Neuronal stem cell (in vitro differentiated cells): Measurements from ENCODE around the gene PRAMEF13.
"Not testable (repeated sequence)": the region's sequence is repeated elsewhere in the genome, so short reads cannot be mapped to it uniquely, and the experiment has no call there.

ENCODE experiments used
- DNase-seq: peaks from one replicate; pipeline ENCODE4 v3.0.0-alpha.2; 2013; ENCODE audit warnings: low spot score
- H2AFZ ChIP-seq: one replicate; pipeline ENCODE4 v1.6.1; 2013; ENCODE audit warnings: mild to moderate bottlenecking, low read length, inconsistent platforms
- H2AK5ac ChIP-seq: 2 replicates; pipeline ENCODE4 v1.6.1; 2013; ENCODE audit warnings: low read depth, mild to moderate bottlenecking, inconsistent platforms, low read length, moderate library complexity, mixed read lengths
- H2BK120ac ChIP-seq: 2 replicates; pipeline ENCODE4 v1.6.1; 2013; ENCODE audit warnings: low read depth, mild to moderate bottlenecking, inconsistent platforms, low read length, moderate library complexity, mixed read lengths
- H2BK12ac ChIP-seq: one replicate; pipeline ENCODE4 v1.6.1; 2013; ENCODE audit warnings: low read length, inconsistent platforms
- H2BK15ac ChIP-seq: 2 replicates; pipeline ENCODE4 v1.6.1; 2013; ENCODE audit warnings: mild to moderate bottlenecking, low read length, inconsistent platforms, mixed read lengths
- H2BK5ac ChIP-seq: one replicate; pipeline ENCODE4 v1.6.1; 2013; ENCODE audit warnings: inconsistent platforms, mild to moderate bottlenecking, low read length, moderate library complexity
- H3K14ac ChIP-seq: one replicate; pipeline ENCODE4 v1.6.1; 2013; ENCODE audit warnings: low read length, inconsistent platforms
- H3K18ac ChIP-seq: 2 replicates; pipeline ENCODE4 v1.6.1; 2013; ENCODE audit warnings: low read length, inconsistent platforms
- H3K23ac ChIP-seq: 2 replicates; pipeline ENCODE4 v1.6.1; 2013; ENCODE audit warnings: low read depth, mild to moderate bottlenecking, mixed read lengths, low read length, inconsistent platforms; ENCODE audit not compliant: poor library complexity
- H3K27ac ChIP-seq: replicated peaks from 3 replicates; pipeline ENCODE4 v1.5.1; 2013; ENCODE audit warnings: low read length, inconsistent platforms
- H3K27me3 ChIP-seq, 3 experiments: 2 replicates each; pipeline ENCODE4 v1.6.1; 2013; ENCODE audit warnings: low read length in 3 of 3, mild to moderate bottlenecking in 2 of 3, inconsistent platforms in 1 of 3, low read depth in 1 of 3, mixed read lengths in 1 of 3, moderate library complexity in 1 of 3; ENCODE audit not compliant: control insufficient read depth in 3 of 3, insufficient read depth in 3 of 3
- H3K36me3 ChIP-seq, 2 donors: replicated peaks in 1 of 2; 2 replicates each; pipeline ENCODE4 v1.6.1; 2013; ENCODE audit warnings: low read length in 2 of 2; ENCODE audit not compliant: control insufficient read depth in 2 of 2, insufficient read depth in 2 of 2
- H3K4ac ChIP-seq: 2 replicates; pipeline ENCODE4 v1.6.1; 2013; ENCODE audit warnings: inconsistent platforms, mild to moderate bottlenecking, low read length, moderate library complexity
- H3K4me1 ChIP-seq, 2 donors: 1 replicate in 1 of 2; 2 replicates in 1 of 2; pipeline ENCODE4 v1.6.1; 2013; ENCODE audit warnings: low read length in 2 of 2, low read depth in 1 of 2; ENCODE audit not compliant: control insufficient read depth in 2 of 2, insufficient read depth in 1 of 2
- H3K4me2 ChIP-seq: one replicate; pipeline ENCODE4 v1.6.1; 2013; ENCODE audit warnings: mild to moderate bottlenecking, low read length, inconsistent platforms; ENCODE audit not compliant: insufficient read depth, poor library complexity, severe bottlenecking
- H3K4me3 ChIP-seq, 2 donors: 2 replicates each; pipeline ENCODE4 v1.5.1; 2013; ENCODE audit warnings: low read length in 2 of 2, mild to moderate bottlenecking in 2 of 2, inconsistent platforms in 1 of 2, moderate library complexity in 1 of 2
- H3K79me1 ChIP-seq: one replicate; pipeline ENCODE4 v1.6.1; 2013; ENCODE audit warnings: low read depth, mild to moderate bottlenecking, inconsistent platforms, low read length, moderate library complexity
- H3K9ac ChIP-seq: one replicate; pipeline ENCODE4 v1.6.1; 2013; ENCODE audit warnings: mild to moderate bottlenecking, low read depth, low read length, inconsistent platforms; ENCODE audit not compliant: poor library complexity
- H3K9me3 ChIP-seq, 2 donors: replicated peaks in 1 of 2; 2 replicates each; pipeline versions ENCODE3 to v1.6.1; 2013; ENCODE audit warnings: low read length in 2 of 2, mild to moderate bottlenecking in 2 of 2, inconsistent platforms in 1 of 2, low read depth in 1 of 2, mixed read lengths in 1 of 2, moderate library complexity in 1 of 2; ENCODE audit not compliant: control insufficient read depth in 2 of 2, insufficient read depth in 1 of 2
- H4K8ac ChIP-seq: one replicate; pipeline ENCODE4 v1.6.1; 2013; ENCODE audit warnings: low read depth, mild to moderate bottlenecking, inconsistent platforms, low read length, moderate library complexity
- H4K91ac ChIP-seq: one replicate; pipeline ENCODE4 v1.6.1; 2013; ENCODE audit warnings: low read length, low read depth, mild to moderate bottlenecking, inconsistent platforms; ENCODE audit not compliant: poor library complexity
- WGBS, 2 donors: extraction: QIAGEN DNeasy Blood & Tissue Kit; methylation state at CpG; one replicate each; pipeline ENCODE4 v1.1.7; 2013; ENCODE audit warnings: missing lambda C conversion rate in 2 of 2, mixed read lengths in 1 of 2; ENCODE audit not compliant: insufficient read length in 2 of 2, insufficient replicate concordance in 1 of 2; ENCODE audit errors: extremely low coverage in 2 of 2; 5-methylcytosine and 5-hydroxymethylcytosine counted together

PRAMEF13 gene

GRCh38 chr1:13232056-13232455, 30.8 kb upstream of the PRAMEF13 start:
- H2BK5ac ChIP-seq, H3K4me3 ChIP-seq, DNase-seq, H4K8ac ChIP-seq, H2BK12ac ChIP-seq, H2BK120ac ChIP-seq, H3K23ac ChIP-seq, H2BK15ac ChIP-seq, H3K79me1 ChIP-seq, H3K36me3 ChIP-seq, H3K9ac ChIP-seq, H2AFZ ChIP-seq, H3K4me1 ChIP-seq, H2AK5ac ChIP-seq, H3K27ac ChIP-seq, H3K27me3 ChIP-seq, H3K18ac ChIP-seq, H4K91ac ChIP-seq, H3K14ac ChIP-seq, H3K4ac ChIP-seq, H3K4me2 ChIP-seq: not testable (repeated sequence)
- H3K9me3 ChIP-seq: peaks cover 0 to 10% of the 10 kb centered on the region in 2 donors
- WGBS, 2 donors: no CpG with 5 or more reads among the region's 2 CpGs

GRCh38 chr1:13231061-13231750, 30.0 kb upstream of the PRAMEF13 start:
- H3K14ac ChIP-seq, DNase-seq, H2BK120ac ChIP-seq: not testable (repeated sequence)

GRCh38 chr1:13230601-13231000, 29.4 kb upstream of the PRAMEF13 start:
- H2BK120ac ChIP-seq, H3K4ac ChIP-seq, H4K91ac ChIP-seq, H3K27me3 ChIP-seq, H2AK5ac ChIP-seq, H3K79me1 ChIP-seq, H3K4me1 ChIP-seq, DNase-seq, H3K4me3 ChIP-seq, H2BK15ac ChIP-seq, H3K36me3 ChIP-seq, H3K27ac ChIP-seq, H2BK12ac ChIP-seq, H3K23ac ChIP-seq, H4K8ac ChIP-seq, H2AFZ ChIP-seq, H2BK5ac ChIP-seq, H3K4me2 ChIP-seq, H3K14ac ChIP-seq, H3K18ac ChIP-seq, H3K9ac ChIP-seq: not testable (repeated sequence)
- peaks cover 0 to 10% of the 10 kb centered on the region in 2 donors for H3K9me3 ChIP-seq
- no CpG with 5 or more reads among the region's 2 CpGs for WGBS, 2 donors

More at GRCh38 chr1:13231061-13231750, 30.0 kb upstream of the PRAMEF13 start:
- H3K4me1 ChIP-seq, H3K79me1 ChIP-seq, H2BK12ac ChIP-seq, H2BK5ac ChIP-seq, H4K8ac ChIP-seq, H3K18ac ChIP-seq, H3K23ac ChIP-seq, H2AFZ ChIP-seq, H3K9ac ChIP-seq, H3K27ac ChIP-seq, H3K27me3 ChIP-seq, H2BK15ac ChIP-seq, H3K36me3 ChIP-seq, H2AK5ac ChIP-seq, H3K4ac ChIP-seq, H4K91ac ChIP-seq, H3K4me2 ChIP-seq: not testable (repeated sequence)
- Histone ChIP-seq H3K9me3 (peaks cover 0 to 10% of the 10 kb centered on the region in 2 donors), H3K4me3 (peak overlapping the region in 1 of 2 donors; percentile 37)
- WGBS, 2 donors: no CpG with 5 or more reads among the region's 7 CpGs

- not testable (repeated sequence) for H2BK15ac ChIP-seq, H3K4me2 ChIP-seq, H3K79me1 ChIP-seq, H4K91ac ChIP-seq, DNase-seq, H2AFZ ChIP-seq, H3K4me1 ChIP-seq, H3K4me3 ChIP-seq, H3K27me3 ChIP-seq, H3K36me3 ChIP-seq, H2AK5ac ChIP-seq, H3K23ac ChIP-seq, H3K27ac ChIP-seq, H4K8ac ChIP-seq, H2BK12ac ChIP-seq, H3K9ac ChIP-seq, H2BK120ac ChIP-seq, H3K4ac ChIP-seq, H2BK5ac ChIP-seq, H3K14ac ChIP-seq, H3K18ac ChIP-seq
- no CpG with 5 or more reads among the region's 5 CpGs for WGBS, 2 donors
- H3K9me3 ChIP-seq: peaks cover 0 to 10% of the 10 kb centered on the region in 2 donors
Observed at GRCh38 chr1:13230096-13230495, 28.9 kb upstream of the PRAMEF13 start.
